ENCODE measurements around the gene KDM1A. TPM values are rescaled to one million over a fixed set of nuclear protein-coding genes. Genes with fewer than 3 reads are reported as not detected.

KDM1A gene
- total and polyA plus RNA-seq, 10 of the 15 experiments (the other 5 are each of a cell fraction or from before 2014, with no cell fraction given), result 39.2 to 118 (median 98.9) TPM

DNA sequence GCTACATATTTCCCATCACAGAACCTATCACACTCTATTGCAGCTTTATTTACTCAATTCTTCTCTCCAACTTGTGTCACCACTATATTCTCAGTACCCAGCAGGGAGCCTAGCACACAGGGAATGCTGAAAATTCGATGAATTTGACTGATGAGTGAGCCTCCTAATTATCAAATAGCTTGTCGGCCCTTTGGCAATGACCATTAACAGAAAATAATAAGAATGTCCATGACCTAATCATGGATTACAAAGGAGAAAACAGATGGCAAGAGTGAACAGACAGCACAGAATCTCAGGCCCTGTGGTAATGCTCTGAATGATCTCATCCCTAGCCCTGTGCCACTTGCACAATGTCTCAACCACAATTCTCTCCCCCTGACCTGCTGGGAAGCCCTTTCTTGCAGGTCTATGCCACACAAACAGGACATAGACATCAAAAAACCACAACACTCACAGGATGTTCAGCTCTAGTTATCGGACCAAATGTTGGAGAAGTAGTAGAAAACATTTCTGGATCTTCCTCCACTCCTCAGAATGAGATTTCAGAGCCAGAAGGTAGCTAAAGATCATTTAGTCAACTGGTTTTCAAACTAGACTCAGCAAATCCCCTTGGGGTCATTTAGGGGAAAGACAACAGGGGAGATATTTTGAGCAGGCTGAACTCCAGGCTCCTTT, 80.9 kb downstream of the KDM1A start (continued):
- TF ChIP-seq ETV6 (conservative IDR thresholded peaks at IDR 0.05 in 1 of 2, IDR thresholded peaks at IDR 0.05 in 1 of 2; ENCODE audit: borderline replicate concordance in 1 of 2, low read depth in 1 of 2) (peak in 1 of 2 experiments; percentile 52; a peak in 1 of 4 replicates), PML (IDR thresholded peaks at IDR 0.05; ENCODE audit: low read length) (no peak), ASH2L (IDR thresholded peaks at IDR 0.05; ENCODE audit: borderline replicate concordance, low read depth) (no peak), CBX3 (IDR thresholded peaks at IDR 0.05; ENCODE audit: borderline replicate concordance, low read depth) (no peak), NFYA (IDR thresholded peaks at IDR 0.05; ENCODE audit: borderline replicate concordance, low read depth, low read length) (no peak), IKZF2 (IDR thresholded peaks at IDR 0.05) (peak; percentile 25 to 37; a peak in 1 of 4 replicates), NFXL1 (IDR thresholded peaks at IDR 0.05; ENCODE audit: borderline replicate concordance) (no peak), ZNF384 (IDR thresholded peaks at IDR 0.05; ENCODE audit: borderline replicate concordance, low read depth, low read length) (no peak), MEF2B (IDR thresholded peaks at IDR 0.05; ENCODE audit: partially characterized antibody, poor library complexity, severe bottlenecking) (peak; percentile 61), IRF4 (IDR thresholded peaks at IDR 0.05; ENCODE audit: low read depth, low read length) (no peak), RB1 (IDR thresholded peaks at IDR 0.05; ENCODE audit: borderline replicate concordance) (no peak), YY1 (IDR thresholded peaks at IDR 0.05; ENCODE audit: low read depth, low read length) (no peak), ZNF622 (IDR thresholded peaks at IDR 0.05) (no peak), STAT1 (conservative IDR thresholded peaks at IDR 0.05) (no peak), MYC (IDR thresholded peaks at IDR 0.05; ENCODE audit: insufficient read depth, insufficient read length, insufficient replicate concordance, low read length, severe bottlenecking) (no peak), HDGF (IDR thresholded peaks at IDR 0.05) (no peak), ZZZ3 (IDR thresholded peaks at IDR 0.05; ENCODE audit: control insufficient read depth, insufficient read length, low read depth) (no peak), RAD51 (IDR thresholded peaks at IDR 0.05) (no peak), MEF2A (IDR thresholded peaks at IDR 0.05; ENCODE audit: insufficient read depth, low read depth, low read length) (no peak), SMAD5 (IDR thresholded peaks at IDR 0.05; ENCODE audit: low read depth) (no peak), NR2C2 (IDR thresholded peaks at IDR 0.05; ENCODE audit: borderline replicate concordance, control insufficient read depth, insufficient read length, low read depth) (no peak), ZNF274 (IDR thresholded peaks at IDR 0.05; ENCODE audit: insufficient read depth, insufficient read length) (no peak), STAT3 (IDR thresholded peaks at IDR 0.05; ENCODE audit: low read depth, low read length) (no peak)
- TF ChIP-seq, protein P1, sequence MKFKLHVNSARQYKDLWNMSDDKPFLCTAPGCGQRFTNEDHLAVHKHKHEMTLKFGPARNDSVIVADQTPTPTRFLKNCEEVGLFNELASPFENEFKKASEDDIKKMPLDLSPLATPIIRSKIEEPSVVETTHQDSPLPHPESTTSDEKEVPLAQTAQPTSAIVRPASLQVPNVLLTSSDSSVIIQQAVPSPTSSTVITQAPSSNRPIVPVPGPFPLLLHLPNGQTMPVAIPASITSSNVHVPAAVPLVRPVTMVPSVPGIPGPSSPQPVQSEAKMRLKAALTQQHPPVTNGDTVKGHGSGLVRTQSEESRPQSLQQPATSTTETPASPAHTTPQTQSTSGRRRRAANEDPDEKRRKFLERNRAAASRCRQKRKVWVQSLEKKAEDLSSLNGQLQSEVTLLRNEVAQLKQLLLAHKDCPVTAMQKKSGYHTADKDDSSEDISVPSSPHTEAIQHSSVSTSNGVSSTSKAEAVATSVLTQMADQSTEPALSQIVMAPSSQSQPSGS (IDR thresholded peaks at IDR 0.05; ENCODE audit: low read length), result no peak; the same call in 1 of the 2 replicates
- TF ChIP-seq, protein P2, sequence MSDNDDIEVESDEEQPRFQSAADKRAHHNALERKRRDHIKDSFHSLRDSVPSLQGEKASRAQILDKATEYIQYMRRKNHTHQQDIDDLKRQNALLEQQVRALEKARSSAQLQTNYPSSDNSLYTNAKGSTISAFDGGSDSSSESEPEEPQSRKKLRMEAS (IDR thresholded peaks at IDR 0.05; ENCODE audit: low read depth, low read length), result no peak
- TF ChIP-seq, protein P3, sequence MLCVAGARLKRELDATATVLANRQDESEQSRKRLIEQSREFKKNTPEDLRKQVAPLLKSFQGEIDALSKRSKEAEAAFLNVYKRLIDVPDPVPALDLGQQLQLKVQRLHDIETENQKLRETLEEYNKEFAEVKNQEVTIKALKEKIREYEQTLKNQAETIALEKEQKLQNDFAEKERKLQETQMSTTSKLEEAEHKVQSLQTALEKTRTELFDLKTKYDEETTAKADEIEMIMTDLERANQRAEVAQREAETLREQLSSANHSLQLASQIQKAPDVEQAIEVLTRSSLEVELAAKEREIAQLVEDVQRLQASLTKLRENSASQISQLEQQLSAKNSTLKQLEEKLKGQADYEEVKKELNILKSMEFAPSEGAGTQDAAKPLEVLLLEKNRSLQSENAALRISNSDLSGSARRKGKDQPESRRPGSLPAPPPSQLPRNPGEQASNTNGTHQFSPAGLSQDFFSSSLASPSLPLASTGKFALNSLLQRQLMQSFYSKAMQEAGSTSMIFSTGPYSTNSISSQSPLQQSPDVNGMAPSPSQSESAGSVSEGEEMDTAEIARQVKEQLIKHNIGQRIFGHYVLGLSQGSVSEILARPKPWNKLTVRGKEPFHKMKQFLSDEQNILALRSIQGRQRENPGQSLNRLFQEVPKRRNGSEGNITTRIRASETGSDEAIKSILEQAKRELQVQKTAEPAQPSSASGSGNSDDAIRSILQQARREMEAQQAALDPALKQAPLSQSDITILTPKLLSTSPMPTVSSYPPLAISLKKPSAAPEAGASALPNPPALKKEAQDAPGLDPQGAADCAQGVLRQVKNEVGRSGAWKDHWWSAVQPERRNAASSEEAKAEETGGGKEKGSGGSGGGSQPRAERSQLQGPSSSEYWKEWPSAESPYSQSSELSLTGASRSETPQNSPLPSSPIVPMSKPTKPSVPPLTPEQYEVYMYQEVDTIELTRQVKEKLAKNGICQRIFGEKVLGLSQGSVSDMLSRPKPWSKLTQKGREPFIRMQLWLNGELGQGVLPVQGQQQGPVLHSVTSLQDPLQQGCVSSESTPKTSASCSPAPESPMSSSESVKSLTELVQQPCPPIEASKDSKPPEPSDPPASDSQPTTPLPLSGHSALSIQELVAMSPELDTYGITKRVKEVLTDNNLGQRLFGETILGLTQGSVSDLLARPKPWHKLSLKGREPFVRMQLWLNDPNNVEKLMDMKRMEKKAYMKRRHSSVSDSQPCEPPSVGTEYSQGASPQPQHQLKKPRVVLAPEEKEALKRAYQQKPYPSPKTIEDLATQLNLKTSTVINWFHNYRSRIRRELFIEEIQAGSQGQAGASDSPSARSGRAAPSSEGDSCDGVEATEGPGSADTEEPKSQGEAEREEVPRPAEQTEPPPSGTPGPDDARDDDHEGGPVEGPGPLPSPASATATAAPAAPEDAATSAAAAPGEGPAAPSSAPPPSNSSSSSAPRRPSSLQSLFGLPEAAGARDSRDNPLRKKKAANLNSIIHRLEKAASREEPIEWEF (IDR thresholded peaks at IDR 0.05; ENCODE audit: insufficient replicate concordance, low read depth, low read length), result no peak

Measured in GM12878 (cell line).